GM21723 (cell line): ENCODE data around the gene OLFM3.
A peak's percentile ranks its signal among the peaks of the same experiment; 100 is the strongest.

Source experiments
- ATAC-seq: cut with Tn5 transposase; IDR thresholded peaks from one replicate; pipeline ENCODE4 v1.9.1; 2021; ENCODE audit warnings: mild to moderate bottlenecking, moderate library complexity; ENCODE audit not compliant: unreplicated experiment

OLFM3 gene

GRCh38 chr1:101996825-101997465 is at the start of gene OLFM3:
TSS of gene OLFM3 (minus strand) at chr1:101996926.
- ATAC-seq = peak; percentile 56

DNA sequence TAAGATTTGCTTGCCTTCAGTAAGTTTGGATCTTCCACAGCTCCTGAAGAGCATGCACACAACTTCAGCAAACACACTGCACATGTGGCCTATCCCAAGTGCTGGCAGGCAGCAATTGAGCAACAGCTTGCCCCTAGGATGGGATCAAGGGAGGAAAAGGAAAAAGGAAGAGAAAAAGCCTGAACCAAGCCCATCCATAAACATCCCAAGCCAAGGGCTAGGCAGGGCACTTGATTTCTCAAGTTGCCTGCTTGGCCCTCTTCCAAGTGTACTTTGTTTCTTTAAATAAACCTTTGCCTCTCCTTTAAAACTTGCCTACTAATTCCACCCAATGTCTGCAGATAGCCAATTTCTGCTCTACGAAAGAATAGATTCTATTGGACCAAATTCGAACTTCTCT is 49.0 kb upstream of the OLFM3 start:
- no peak for ATAC-seq

DNA sequence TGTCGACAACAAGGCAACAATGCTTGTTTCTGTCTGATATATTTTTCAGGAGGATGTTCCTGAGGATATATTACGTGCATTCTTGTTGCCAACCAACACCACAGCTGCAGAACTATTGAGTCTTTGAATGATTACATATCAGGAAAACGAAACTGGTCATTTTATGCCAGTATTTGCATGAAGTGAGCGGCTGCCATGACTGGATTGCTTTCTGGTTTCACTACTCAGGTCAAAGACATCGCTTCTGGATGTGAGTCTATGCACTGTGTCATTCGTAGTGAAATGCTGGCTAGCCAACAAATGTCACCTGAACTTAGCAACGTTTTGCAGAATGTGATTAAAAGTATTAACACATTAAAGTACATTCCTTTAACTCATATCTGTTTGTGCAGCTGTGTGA is 35.8 kb upstream of the OLFM3 start:
- ATAC-seq = no peak

DNA sequence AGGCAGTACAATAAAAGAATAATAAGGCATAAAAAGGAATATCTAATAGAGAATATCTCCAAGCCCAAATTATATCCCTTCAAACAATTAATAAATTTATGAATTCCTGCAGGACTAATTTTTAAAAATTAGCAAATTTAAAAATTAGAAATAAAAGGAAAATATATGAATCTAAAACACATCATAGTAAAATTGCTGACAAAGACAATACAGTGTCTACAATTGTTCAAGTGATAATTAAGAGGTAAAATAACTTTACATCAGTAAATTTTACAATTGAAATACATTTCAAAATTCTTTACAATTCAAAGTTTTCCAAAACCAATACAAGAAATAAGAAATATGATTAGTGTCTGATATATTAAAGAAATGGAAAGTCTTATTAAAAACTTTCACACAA is 22.8 kb upstream of the OLFM3 start:
- no peak for ATAC-seq

- no peak for ATAC-seq
Measured at GRCh38 chr1:102015728-102016127, 19.0 kb upstream of the OLFM3 start.

DNA sequence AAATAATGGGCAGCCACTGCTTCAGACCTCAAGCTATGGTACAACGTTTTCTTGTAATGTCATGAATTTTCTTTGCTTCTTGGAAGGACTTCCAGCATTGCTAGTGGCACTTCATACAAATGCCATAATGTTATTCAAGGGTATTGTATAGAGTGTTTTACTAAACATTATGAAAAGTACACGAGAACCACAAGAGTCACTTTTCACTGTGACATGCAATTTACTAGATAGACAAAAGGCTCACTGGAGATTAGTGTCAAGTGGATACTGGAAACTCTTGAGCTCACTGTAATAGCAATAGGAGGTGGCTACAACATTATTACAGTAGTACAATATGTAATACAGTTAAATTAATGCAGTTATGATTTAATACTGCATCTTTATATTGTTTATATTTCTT is 5.3 kb upstream of the OLFM3 start:
- no peak for ATAC-seq

GRCh38 chr1:101995984-101996745 is 561 bp downstream of the OLFM3 start:
- ATAC-seq = no peak

DNA sequence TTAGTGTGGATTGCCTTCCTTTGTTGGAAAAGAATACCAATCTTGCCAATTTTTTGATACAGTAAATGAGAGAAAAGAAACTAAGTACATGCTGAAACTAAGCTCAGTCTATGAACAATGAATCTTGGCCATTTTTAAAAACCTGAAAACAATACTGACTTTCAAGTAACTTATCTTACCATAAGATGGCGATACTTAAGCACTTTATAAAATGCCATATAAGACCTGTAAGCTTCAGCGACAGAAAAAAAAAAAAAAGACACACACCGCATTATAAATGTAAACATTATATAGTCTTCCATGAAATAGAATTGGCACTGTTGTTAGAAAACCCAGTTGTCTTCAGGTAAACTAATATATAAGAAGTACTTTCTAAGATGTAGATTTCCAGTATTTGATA is 3.0 kb downstream of the OLFM3 start:
- no peak for ATAC-seq

DNA sequence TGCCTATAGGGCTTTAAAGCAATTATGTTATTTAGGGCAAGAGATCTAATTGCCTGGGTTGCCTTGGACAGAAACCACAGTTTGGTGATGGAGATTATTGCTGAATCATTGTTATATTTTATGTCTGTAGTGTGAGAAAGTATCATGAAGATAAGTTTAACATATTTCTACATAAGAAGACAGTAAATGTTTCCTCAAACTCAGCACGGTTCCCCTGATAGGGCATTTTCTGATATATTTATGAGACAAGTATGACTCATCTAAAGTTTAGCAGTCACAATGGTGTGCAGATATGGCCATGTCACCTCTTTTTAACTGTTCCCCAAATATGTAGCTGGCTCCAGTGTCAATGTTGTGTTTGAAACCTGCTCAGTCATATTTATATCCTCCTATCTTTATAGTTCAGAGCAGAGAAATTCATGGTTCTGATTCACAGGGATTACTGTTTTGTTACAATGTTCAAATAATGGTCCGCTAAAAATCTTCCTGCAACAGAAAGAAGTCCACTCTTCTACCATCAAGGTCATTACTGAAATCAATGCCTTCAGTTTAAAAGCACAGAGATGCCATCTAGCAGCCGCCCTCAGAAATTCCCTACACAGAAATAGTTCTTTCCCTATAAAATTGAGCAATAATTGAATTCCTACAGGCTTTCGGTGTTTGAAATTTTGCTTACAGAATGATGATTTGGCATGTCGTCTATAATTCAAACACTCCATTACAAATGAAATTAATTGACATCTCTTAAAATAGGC is 3.7 kb downstream of the OLFM3 start:
- no peak for ATAC-seq

DNA sequence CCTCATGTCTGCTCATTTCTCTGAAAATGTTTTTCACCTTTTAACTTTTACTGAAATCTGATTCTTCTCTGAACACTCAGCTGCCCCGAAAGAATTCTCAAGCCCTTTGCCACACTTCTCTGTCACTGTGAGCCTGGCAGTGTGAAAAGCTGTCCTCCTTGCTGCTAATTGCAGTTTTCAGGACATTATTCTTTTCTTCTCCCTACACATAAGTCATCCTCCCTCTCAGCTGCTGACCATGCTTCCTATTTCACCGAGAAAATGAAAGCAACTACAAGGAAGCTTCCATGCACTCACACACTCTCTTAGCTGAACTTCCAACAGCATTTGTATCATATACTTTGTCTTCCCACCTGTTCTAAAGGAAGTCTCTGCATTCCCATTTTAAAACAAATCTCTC is 15.8 kb downstream of the OLFM3 start:
- no peak for ATAC-seq

DNA sequence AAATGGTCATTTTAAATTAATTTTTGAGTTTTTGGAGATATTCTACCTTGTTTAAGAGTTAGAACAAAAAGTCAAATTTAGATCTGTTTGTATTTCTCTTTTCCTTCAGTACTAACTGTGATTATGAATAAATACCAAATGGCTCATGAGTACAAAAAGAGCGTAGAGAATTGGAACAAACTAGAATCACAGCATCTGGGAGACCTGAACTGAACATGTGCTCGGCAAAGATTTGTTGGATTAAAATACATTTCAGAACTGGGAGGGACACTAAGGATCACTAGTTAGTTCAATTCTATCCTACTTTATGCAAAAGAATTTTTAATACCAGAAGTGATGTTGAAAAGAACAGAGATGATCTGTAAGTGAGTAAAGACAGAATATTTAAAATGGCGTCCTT is 19.5 kb downstream of the OLFM3 start:
- no peak for ATAC-seq

DNA sequence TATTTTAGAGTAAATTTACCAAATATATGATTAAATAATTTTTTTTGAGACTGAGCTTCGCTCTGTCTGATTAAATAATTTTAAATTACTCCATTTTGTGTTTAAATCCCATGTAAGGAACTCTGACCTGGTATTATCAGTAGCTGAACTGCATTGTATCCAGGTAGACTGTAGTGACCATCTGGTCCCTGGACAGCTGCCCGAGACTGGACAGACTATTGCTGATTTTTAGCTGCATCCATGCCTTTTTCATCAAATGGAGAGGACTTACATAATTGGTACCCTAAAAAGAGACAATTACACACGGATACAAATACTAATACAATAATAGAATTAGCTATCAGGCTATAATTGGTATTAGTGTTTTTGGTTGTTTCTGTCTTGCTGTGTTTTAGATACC is 20.6 kb downstream of the OLFM3 start:
- no peak for ATAC-seq

DNA sequence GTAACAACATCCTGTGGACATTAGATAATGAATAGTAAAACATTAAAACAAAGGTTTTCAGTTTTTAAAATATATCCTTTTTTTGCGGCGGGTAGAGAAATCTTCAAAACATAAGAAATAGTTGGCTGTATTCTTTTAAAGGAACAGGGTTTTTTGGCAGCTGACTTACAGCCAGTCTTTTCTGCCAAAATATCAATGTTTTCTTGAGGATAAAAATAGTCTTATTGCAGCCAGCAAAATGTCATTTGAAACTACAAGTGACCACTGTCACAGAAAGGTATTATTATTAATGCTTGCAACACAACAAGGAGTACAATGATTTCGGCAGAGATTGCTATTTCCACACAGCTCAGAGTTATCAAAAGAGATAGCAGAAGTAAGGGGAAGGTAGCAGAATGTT is 21.4 kb downstream of the OLFM3 start:
- no peak for ATAC-seq

DNA sequence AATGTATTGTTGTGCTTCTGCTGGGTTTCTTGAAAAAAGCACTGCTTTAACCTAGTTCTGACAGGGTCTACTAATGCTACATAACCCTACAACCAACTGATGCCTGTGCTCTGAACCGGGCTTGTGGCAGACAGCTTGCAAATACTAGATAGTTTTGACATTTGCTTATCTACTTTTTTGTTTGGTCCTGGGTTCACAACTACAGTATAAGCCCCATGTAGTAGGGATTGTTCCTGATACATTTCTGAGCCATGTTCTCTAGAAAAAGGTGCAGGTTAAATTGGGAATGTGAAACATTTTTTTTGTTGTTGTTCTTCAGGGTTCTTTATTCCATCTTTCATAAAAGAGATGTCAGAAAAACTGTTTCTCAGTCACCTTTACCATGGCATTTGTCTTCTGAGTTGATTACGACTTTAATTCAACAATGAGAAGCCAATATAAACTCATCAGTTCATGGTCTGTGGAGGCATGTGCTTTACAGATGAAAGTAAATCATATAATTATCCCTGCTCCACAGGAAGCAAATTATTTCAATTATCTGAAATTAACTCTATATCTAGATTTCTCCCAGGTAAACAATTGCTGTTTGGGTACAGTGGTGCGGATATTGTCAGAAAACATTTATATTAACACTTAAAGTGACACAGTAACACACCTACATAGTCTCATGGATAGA is 22.0 kb downstream of the OLFM3 start:
- no peak for ATAC-seq

GRCh38 chr1:101971304-101971703 is 25.4 kb downstream of the OLFM3 start:
- no peak for ATAC-seq

- no peak for ATAC-seq
Measured at GRCh38 chr1:101967871-101968270, 28.9 kb downstream of the OLFM3 start.

DNA sequence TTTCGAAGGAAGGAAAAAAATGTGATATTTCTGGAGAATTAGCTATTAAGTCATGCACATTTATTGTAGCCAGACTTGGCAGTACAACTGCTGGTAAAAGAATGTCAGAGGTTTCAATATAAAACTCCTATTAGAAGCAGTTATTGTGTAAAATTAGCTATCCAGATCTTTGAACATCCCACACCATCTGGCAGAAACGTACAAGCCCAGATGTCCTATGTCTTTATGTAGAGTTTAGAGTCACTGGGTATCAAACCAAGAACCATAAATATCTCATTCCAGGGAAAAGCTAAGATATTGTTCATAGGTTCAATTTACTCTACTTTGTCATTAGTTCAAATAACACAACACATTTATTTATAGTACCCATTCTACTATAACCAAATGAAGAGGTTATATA is 31.4 kb downstream of the OLFM3 start:
- no peak for ATAC-seq

DNA sequence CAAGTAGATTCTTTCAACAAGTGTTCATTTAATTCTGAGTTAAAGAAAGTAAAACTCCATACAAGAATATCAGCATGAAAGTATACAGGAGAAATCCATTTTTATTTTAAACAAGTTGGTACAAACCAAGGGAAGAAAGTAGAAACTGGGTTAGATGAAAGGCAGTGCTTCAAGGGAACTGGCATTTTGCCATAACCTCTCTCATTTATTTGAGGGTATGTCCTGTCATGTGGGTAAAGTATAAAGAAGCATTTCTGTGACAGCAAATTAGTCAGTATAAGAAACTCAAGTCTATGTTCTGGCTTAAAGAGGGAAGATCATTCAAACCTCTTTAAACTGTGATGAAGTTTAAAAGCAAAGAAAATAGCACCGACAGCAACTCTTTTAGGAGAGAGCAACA is 32.0 kb downstream of the OLFM3 start:
- ATAC-seq = no peak

GRCh38 chr1:101960142-101960541 is 36.6 kb downstream of the OLFM3 start:
- ATAC-seq = no peak

DNA sequence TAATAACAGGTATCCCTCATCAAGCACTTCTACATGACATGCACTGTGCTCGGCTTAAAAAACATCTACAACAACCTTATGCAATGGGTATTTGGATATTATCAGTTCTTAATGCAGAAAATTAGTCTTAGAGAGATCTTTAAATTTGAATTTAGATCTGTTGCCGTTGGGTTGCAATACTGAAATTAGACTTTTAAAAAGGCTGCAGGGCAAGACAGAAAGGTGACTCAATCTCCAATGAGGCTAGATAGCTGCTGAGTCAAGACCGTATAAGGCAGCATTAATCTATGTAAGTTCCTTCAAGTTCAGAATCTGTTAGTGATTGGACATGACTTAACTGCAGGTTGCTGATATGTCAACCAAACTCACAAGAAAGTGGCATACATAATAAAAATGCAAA is 37.3 kb downstream of the OLFM3 start:
- ATAC-seq = no peak

- no peak for ATAC-seq
Measured at GRCh38 chr1:101957771-101958170, 39.0 kb downstream of the OLFM3 start.
